ENCODE data around the gene PHF20.
"Not testable (repeated sequence)": the region's sequence is repeated elsewhere in the genome, so short reads cannot be mapped to it uniquely, and the experiment has no call there.

DNA sequence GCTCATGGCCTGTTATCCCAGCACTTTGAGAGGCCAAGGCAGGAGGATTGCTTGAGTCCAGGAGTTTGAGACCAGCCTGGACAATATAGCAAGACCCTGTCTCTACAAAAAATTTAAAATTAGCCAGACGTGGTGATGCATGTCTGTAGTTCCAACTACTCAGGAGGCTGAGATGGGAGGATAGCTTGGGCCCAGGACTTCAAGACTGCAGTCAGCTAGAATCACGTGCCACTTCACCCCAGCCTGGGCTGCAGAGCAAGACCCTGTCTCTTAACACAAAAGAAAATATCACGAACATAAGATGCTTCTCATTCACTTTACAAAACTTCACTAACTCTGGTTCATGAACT, 27.3 kb upstream of the PHF20 start:
- TF ChIP-seq EZH2 (IDR thresholded peaks at IDR 0.05; ENCODE audit: insufficient read depth, poor library complexity, severe bottlenecking); EZH2phosphoT487 (IDR thresholded peaks at IDR 0.05; ENCODE audit: insufficient read depth, low read depth): not testable (repeated sequence)
